CD4-positive, alpha-beta memory T cell (primary cell): ENCODE measurements around the gene NAB2. TPM values are rescaled to one million over a fixed set of nuclear protein-coding genes. Genes with fewer than 3 reads are reported as not detected.

Source experiments
- CTCF ChIA-PET: fragments of 350-600 bp; sonication (Branson Sonifier 250); formaldehyde crosslinking; loops from one replicate; lab custom pipeline; 2021; ENCODE audit warnings: inconsistent platforms; ENCODE audit not compliant: partially characterized antibody; lab: Charles Lee
- POLR2A ChIA-PET: fragments of 350-600 bp; sonication (Branson Sonifier 250); formaldehyde crosslinking; loops from one replicate; lab custom pipeline; 2021; ENCODE audit not compliant: partially characterized antibody; lab: Charles Lee
- DNase-seq, 5 donors: peaks; one replicate each; pipeline versions ENCODE4 v3.0.0 to v3.0.0-alpha.2; 2020 to 2022; ENCODE audit warnings: mixed read lengths in 1 of 5
- H3K27ac ChIP-seq: one replicate; pipeline ENCODE4 v1.7.0; 2013; ENCODE audit warnings: low read depth, low read length
- H3K27me3 ChIP-seq: 2 replicates; pipeline ENCODE4 v1.7.0; 2013; ENCODE audit warnings: mild to moderate bottlenecking, low read length, moderate library complexity; ENCODE audit not compliant: insufficient read depth
- H3K36me3 ChIP-seq: 2 replicates; pipeline ENCODE4 v1.7.0; 2013; ENCODE audit warnings: mild to moderate bottlenecking, low read length, moderate library complexity; ENCODE audit not compliant: insufficient read depth
- H3K4me1 ChIP-seq: 2 replicates; pipeline ENCODE4 v1.7.0; 2013; ENCODE audit warnings: mild to moderate bottlenecking, low read length, moderate library complexity; ENCODE audit not compliant: insufficient read depth
- H3K4me3 ChIP-seq, 2 donors: one replicate each; pipeline ENCODE4 v1.7.0; 2013; ENCODE audit warnings: low read length in 2 of 2, mild to moderate bottlenecking in 1 of 2
- H3K9me3 ChIP-seq, 2 donors: one replicate each; pipeline ENCODE4 v1.7.0; 2013; ENCODE audit warnings: low read length in 2 of 2, control low read depth in 1 of 2; ENCODE audit not compliant: control insufficient read depth in 1 of 2
- H3K27ac Mint-ChIP-seq, 7 donors: one replicate each; pipeline ENCODE4 v1.8.0; 2020 to 2021; ENCODE audit warnings: mixed read lengths in 7 of 7, mild to moderate bottlenecking in 6 of 7, inconsistent platforms in 3 of 7, moderate library complexity in 3 of 7
- H3K27me3 Mint-ChIP-seq, 2 donors: one replicate each; pipeline ENCODE4 v1.8.0; 2020 to 2021; ENCODE audit warnings: mixed read lengths in 2 of 2
- H3K36me3 Mint-ChIP-seq, 2 donors: one replicate each; pipeline ENCODE4 v1.8.0; 2020 to 2021; ENCODE audit warnings: mixed read lengths in 2 of 2, inconsistent platforms in 1 of 2, mild to moderate bottlenecking in 1 of 2
- H3K4me1 Mint-ChIP-seq, 4 donors: one replicate each; pipeline ENCODE4 v1.8.0; 2020 to 2021; ENCODE audit warnings: mixed read lengths in 4 of 4, mild to moderate bottlenecking in 1 of 4
- H3K4me3 Mint-ChIP-seq, 8 donors: one replicate each; pipeline ENCODE4 v1.8.0; 2020 to 2021; ENCODE audit warnings: mixed read lengths in 8 of 8, mild to moderate bottlenecking in 7 of 8, moderate library complexity in 6 of 8, inconsistent platforms in 3 of 8
- H3K9me3 Mint-ChIP-seq, 8 donors: one replicate each; pipeline ENCODE4 v1.8.0; 2020 to 2021; ENCODE audit warnings: mixed read lengths in 8 of 8, mild to moderate bottlenecking in 5 of 8, inconsistent platforms in 3 of 8, moderate library complexity in 1 of 8
- intact Hi-C: fragments of 100-400 bp; cut with micrococcal nuclease; formaldehyde crosslinking; loops from one replicate; pipeline ENCODE4 v1.15.1; 2023
- polyA plus RNA-seq, 2 donors: library from polyadenylated mRNA; unstranded; fragments of 300-500 nt; fragmentation: Illumina TruSeq; gene quantifications; one replicate each; pipeline ENCODE4 v1.2.3, GENCODE V29; 2021
- total RNA-seq, 2 experiments: library from RNA; stranded (reverse); gene quantifications; one replicate each; pipeline ENCODE4 v1.2.3, GENCODE V29; 2021

The NAB2 gene
- total and polyA plus RNA-seq, 4 experiments from 2014 or later = 0.41 to 19.5 (median 9.6) TPM

- H3K27me3 Mint-ChIP-seq = no peaks in the 10 kb centered on the region
- ChIA-PET POLR2A (interaction anchor here (0.9 to 17.6 kb wide), 4 partner anchors 13 to 32 kb away, joined by 3 to 622 read pairs (median 10); partner anchors contain the start of genes LRP1, NEMP1 and STAT6), CTCF (interaction anchor here (0.8 to 11.0 kb wide), 5 partner anchors 12 to 522 kb away, joined by 3 to 184 read pairs (median 6); partner anchors contain the start of gene STAT6)
- peaks cover 36 to 73% of the 10 kb centered on the region in 2 donors for H3K36me3 Mint-ChIP-seq
- peak in 1 of 5 donors; percentile 10 for DNase-seq
- H3K36me3 ChIP-seq = peaks cover 57% of the 10 kb centered on the region
- H3K27me3 ChIP-seq = no peaks in the 10 kb centered on the region
- H3K4me3 Mint-ChIP-seq = no peak overlapping the region
- peaks cover 0 to 3% (median 0%) of the 10 kb centered on the region in 8 donors for H3K9me3 Mint-ChIP-seq
- H3K27ac ChIP-seq = no peak overlapping the region
- H3K9me3 ChIP-seq = no peaks in the 10 kb centered on the region
- peaks cover 19 to 50% (median 35%) of the 10 kb centered on the region in 4 donors for H3K4me1 Mint-ChIP-seq
- H3K27ac Mint-ChIP-seq = peak overlapping the region in 5 of 7 donors; percentile 42 to 85 (median 55)
- intact Hi-C loops = no loop called here
- no peak overlapping the region for H3K4me3 ChIP-seq
- H3K4me1 ChIP-seq = peaks cover 49% of the 10 kb centered on the region
These were observed 6.5 kb downstream of the NAB2 start for GRCh38 chr12:57095440-57095839.

GRCh38 chr12:57096099-57096572, 7.2 kb downstream of the NAB2 start:
- Mint-ChIP-seq H3K4me3 (no peak overlapping the region), H3K36me3 (peaks cover 37 to 75% of the 10 kb centered on the region in 2 donors), H3K27ac (peak overlapping the region in 5 of 7 donors; percentile 18 to 88 (median 55)), H3K9me3 (peaks cover 0 to 3% (median 0%) of the 10 kb centered on the region in 8 donors), H3K27me3 (no peaks in the 10 kb centered on the region), H3K4me1 (peaks cover 14 to 43% (median 28%) of the 10 kb centered on the region in 4 donors)
- H3K27ac ChIP-seq = no peak overlapping the region
- POLR2A ChIA-PET = interaction anchor here (0.9 to 17.6 kb wide), 5 partner anchors 8 to 32 kb away, joined by 3 to 622 read pairs (median 16); partner anchors contain the start of genes LRP1, NAB2, NEMP1 and STAT6
- peaks cover 42% of the 10 kb centered on the region for H3K4me1 ChIP-seq
- peaks cover 57% of the 10 kb centered on the region for H3K36me3 ChIP-seq
- intact Hi-C loops = no loop called here
- H3K9me3 ChIP-seq = no peaks in the 10 kb centered on the region
- H3K4me3 ChIP-seq = no peak overlapping the region
- H3K27me3 ChIP-seq = no peaks in the 10 kb centered on the region
- DNase-seq = no peak
- CTCF ChIA-PET = interaction anchor here (0.8 to 11.0 kb wide), 6 partner anchors 11 to 523 kb away, joined by 3 to 184 read pairs (median 4); partner anchors contain the start of gene STAT6

- Mint-ChIP-seq H3K4me1 (peaks cover 13 to 36% (median 23%) of the 10 kb centered on the region in 4 donors), H3K4me3 (no peak overlapping the region), H3K27ac (peak overlapping the region in 4 of 7 donors; percentile 4 to 81 (median 35)), H3K36me3 (peaks cover 37 to 74% of the 10 kb centered on the region in 2 donors), H3K9me3 (peaks cover 0 to 3% (median 0%) of the 10 kb centered on the region in 8 donors), H3K27me3 (no peaks in the 10 kb centered on the region)
- POLR2A ChIA-PET = interaction anchor here (1.3 to 17.6 kb wide), 4 partner anchors 9 to 18 kb away, joined by 3 to 622 read pairs (median 24); partner anchors contain the start of genes NAB2, NEMP1 and STAT6
- Histone ChIP-seq H3K4me1 (peaks cover 34% of the 10 kb centered on the region), H3K9me3 (no peaks in the 10 kb centered on the region), H3K27me3 (no peaks in the 10 kb centered on the region), H3K4me3 (no peak overlapping the region), H3K36me3 (peaks cover 55% of the 10 kb centered on the region), H3K27ac (no peak overlapping the region)
- intact Hi-C loops = no loop called here
- no peak for DNase-seq
- CTCF ChIA-PET = interaction anchor here (1.5 to 11.0 kb wide), 5 partner anchors 10 to 28 kb away, joined by 3 to 184 read pairs (median 12); partner anchors contain the start of gene STAT6
These were observed 8.0 kb downstream of the NAB2 start for GRCh38 chr12:57096748-57097553.

DNA sequence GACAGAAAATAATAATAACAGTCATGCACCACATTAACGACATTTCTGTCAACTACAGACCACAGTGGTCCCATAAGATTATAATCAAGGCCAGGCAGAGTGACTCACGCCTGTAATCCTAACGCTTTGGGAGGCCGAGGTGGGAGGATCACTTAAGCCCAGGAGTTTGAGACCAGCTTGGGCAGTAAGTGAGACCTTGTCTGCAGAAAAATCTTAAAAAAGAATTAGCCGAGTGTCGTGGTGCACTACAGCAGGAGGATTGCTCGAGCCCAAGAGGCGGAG, 8.6 kb downstream of the NAB2 start:
- no peak for DNase-seq
- ChIA-PET CTCF (interaction anchor here (1.1 to 4.4 kb wide), 4 partner anchors 10 to 29 kb away, joined by 4 to 29 read pairs (median 9); partner anchors contain the start of gene STAT6), POLR2A (interaction anchor here (1.3 to 17.6 kb wide), 3 partner anchors 9 to 19 kb away, joined by 3 to 622 read pairs (median 33); partner anchors contain the start of genes NAB2, NEMP1 and STAT6)
- Mint-ChIP-seq H3K36me3 (peaks cover 37 to 78% of the 10 kb centered on the region in 2 donors), H3K27ac (peak overlapping the region in 2 of 7 donors; percentile 15 to 62), H3K27me3 (no peaks in the 10 kb centered on the region), H3K9me3 (peaks cover 0 to 3% (median 0%) of the 10 kb centered on the region in 8 donors), H3K4me1 (peaks cover 13 to 32% (median 21%) of the 10 kb centered on the region in 4 donors), H3K4me3 (no peak overlapping the region)
- peaks cover 55% of the 10 kb centered on the region for H3K36me3 ChIP-seq
- H3K27me3 ChIP-seq = no peaks in the 10 kb centered on the region
- intact Hi-C loops = no loop called here
- H3K27ac ChIP-seq = no peak overlapping the region
- H3K9me3 ChIP-seq = no peaks in the 10 kb centered on the region
- H3K4me1 ChIP-seq = peaks cover 34% of the 10 kb centered on the region
- H3K4me3 ChIP-seq = no peak overlapping the region

- peaks cover 51% of the 10 kb centered on the region for H3K36me3 ChIP-seq
- no peak for DNase-seq
- H3K9me3 Mint-ChIP-seq = peaks cover 0 to 3% (median 0%) of the 10 kb centered on the region in 8 donors
- no peak overlapping the region for H3K4me3 ChIP-seq
- ChIA-PET POLR2A (interaction anchor here (3.6 to 17.6 kb wide), 3 partner anchors 9 to 20 kb away, joined by 22 to 622 read pairs (median 33); partner anchors contain the start of genes NAB2, NEMP1 and STAT6), CTCF (interaction anchor here (1.0 to 4.4 kb wide), 7 partner anchors 8 to 36 kb away, joined by 3 to 29 read pairs (median 6); partner anchors contain the start of gene STAT6)
- no peaks in the 10 kb centered on the region for H3K27me3 ChIP-seq
- intact Hi-C loops = no loop called here
- peaks cover 37 to 72% of the 10 kb centered on the region in 2 donors for H3K36me3 Mint-ChIP-seq
- H3K27ac Mint-ChIP-seq = peak overlapping the region in 4 of 7 donors; percentile 36 to 72 (median 51)
- peaks cover 24% of the 10 kb centered on the region for H3K4me1 ChIP-seq
- no peaks in the 10 kb centered on the region for H3K9me3 ChIP-seq
- peaks cover 5 to 21% (median 12%) of the 10 kb centered on the region in 4 donors for H3K4me1 Mint-ChIP-seq
- no peak overlapping the region for H3K27ac ChIP-seq
- H3K27me3 Mint-ChIP-seq = no peaks in the 10 kb centered on the region
- no peak overlapping the region for H3K4me3 Mint-ChIP-seq
These were observed 9.6 kb downstream of the NAB2 start for GRCh38 chr12:57098546-57098945.

GRCh38 chr12:57099047-57099714, 10.3 kb downstream of the NAB2 start:
- POLR2A ChIA-PET = interaction anchor here (1.1 to 17.6 kb wide), 4 partner anchors 9 to 30 kb away, joined by 3 to 622 read pairs (median 28); partner anchors contain the start of genes NAB2, NEMP1 and STAT6
- Mint-ChIP-seq H3K4me3 (no peak overlapping the region), H3K27ac (peak overlapping the region in 6 of 7 donors; percentile 17 to 88 (median 64)), H3K9me3 (peaks cover 0 to 3% (median 0%) of the 10 kb centered on the region in 8 donors), H3K36me3 (peaks cover 37 to 75% of the 10 kb centered on the region in 2 donors), H3K27me3 (no peaks in the 10 kb centered on the region), H3K4me1 (peaks cover 4 to 17% (median 8%) of the 10 kb centered on the region in 4 donors)
- no peak overlapping the region for H3K27ac ChIP-seq
- no peak overlapping the region for H3K4me3 ChIP-seq
- peaks cover 56% of the 10 kb centered on the region for H3K36me3 ChIP-seq
- H3K27me3 ChIP-seq = no peaks in the 10 kb centered on the region
- H3K4me1 ChIP-seq = peaks cover 17% of the 10 kb centered on the region
- CTCF ChIA-PET = interaction anchor here (1.1 to 4.4 kb wide), 6 partner anchors 9 to 37 kb away, joined by 5 to 29 read pairs (median 7); partner anchors contain the start of gene STAT6
- no peak for DNase-seq
- intact Hi-C loops = no loop called here
- no peaks in the 10 kb centered on the region for H3K9me3 ChIP-seq
